HEK293 (cell line): ENCODE measurements around the gene HOGA1.

Experiments used
- CTCF ChIA-PET: fragments of 350-600 bp; formaldehyde crosslinking; extraction: SDS; loops from one replicate; lab custom pipeline; 2021; ENCODE audit warnings: antibody characterized with exemption; lab: Yijun Ruan, JAX
- POLR2A ChIA-PET: fragments of 300-600 bp; formaldehyde crosslinking; extraction: SDS; loops from one replicate; lab custom pipeline; 2020; ENCODE audit warnings: antibody characterized with exemption, inconsistent platforms; lab: Yijun Ruan, JAX
- H3K27ac ChIP-seq: fragments of 200-500 bp; sonication (Bioruptor generic); 2 replicates; pipeline ENCODE4 v1.5.1; 2014; ENCODE audit warnings: low read depth, low read length, control low read depth, inconsistent platforms; ENCODE audit errors: extremely low read depth
- H3K36me3 ChIP-seq, 2 experiments: fragments of 200-500 bp in 1 of 2; sonication (Bioruptor generic) in 1 of 2; 1 replicate in 1 of 2; 2 replicates in 1 of 2; pipeline ENCODE4 v1.5.1; 2014 to 2017; ENCODE audit warnings: inconsistent platforms in 2 of 2, low read length in 2 of 2; ENCODE audit not compliant: control insufficient read depth in 2 of 2, insufficient read depth in 1 of 2
- H3K4me1 ChIP-seq: fragments of 200-500 bp; sonication (Bioruptor generic); 2 replicates; pipeline ENCODE4 v1.5.1; 2014; ENCODE audit warnings: mild to moderate bottlenecking, low read length, inconsistent platforms; ENCODE audit not compliant: control insufficient read depth, insufficient read depth
- H3K4me3 ChIP-seq: 2 replicates; pipeline ENCODE4 v1.5.1; 2011; ENCODE audit warnings: low read depth, mild to moderate bottlenecking, control low read depth, low read length, moderate library complexity
- H3K9me3 ChIP-seq: fragments of 200-500 bp; sonication (Bioruptor generic); 2 replicates; pipeline ENCODE4 v1.5.1; 2014; ENCODE audit warnings: low read depth, low read length, inconsistent platforms; ENCODE audit not compliant: control insufficient read depth, insufficient read depth
- ATF2 ChIP-seq: fragments of 450-650 bp; formaldehyde crosslinking; IDR thresholded peaks from 2 replicates; pipeline ENCODE4 v1.5.1; 2016; ENCODE audit warnings: missing biosample characterization, missing genetic modification characterization, low read depth
- GFI1B ChIP-seq: fragments of 450-650 bp; formaldehyde crosslinking; IDR thresholded peaks from 2 replicates; pipeline ENCODE4 v1.5.1; 2016; ENCODE audit warnings: missing biosample characterization, missing genetic modification characterization
- HOXA7 ChIP-seq: sonication (generic); formaldehyde crosslinking; IDR thresholded peaks from 2 replicates; pipeline ENCODE4 v1.8.1; 2022; ENCODE audit warnings: missing genetic modification reagents, borderline replicate concordance
- HOXC10 ChIP-seq: sonication (generic); formaldehyde crosslinking; IDR thresholded peaks from 2 replicates; pipeline ENCODE4 v1.8.1; 2023; ENCODE audit warnings: mild to moderate bottlenecking, missing genetic modification reagents
- SCRT2 ChIP-seq: fragments of 450-650 bp; formaldehyde crosslinking; IDR thresholded peaks from 2 replicates; pipeline ENCODE4 v1.5.1; 2016; ENCODE audit warnings: missing biosample characterization, missing genetic modification characterization
- ZFHX2 ChIP-seq: fragments of 450-650 bp; formaldehyde crosslinking; conservative IDR thresholded peaks from 2 replicates; pipeline ENCODE4 v1.5.1; 2016; ENCODE audit warnings: missing biosample characterization, missing genetic modification characterization
- ZIC2 ChIP-seq: fragments of 450-650 bp; formaldehyde crosslinking; IDR thresholded peaks from 2 replicates; pipeline ENCODE4 v1.5.1; 2016; ENCODE audit warnings: missing biosample characterization, missing genetic modification characterization
- ZNF121 ChIP-seq: fragments of 450-650 bp; formaldehyde crosslinking; IDR thresholded peaks from 2 replicates; pipeline ENCODE4 v1.5.1; 2016; ENCODE audit warnings: missing biosample characterization, missing genetic modification characterization
- ZNF132 ChIP-seq: fragments of 450-650 bp; formaldehyde crosslinking; IDR thresholded peaks from 2 replicates; pipeline ENCODE4 v1.5.1; 2017; ENCODE audit warnings: missing biosample characterization, missing genetic modification characterization, borderline replicate concordance
- ZNF223 ChIP-seq: fragments of 450-650 bp; formaldehyde crosslinking; IDR thresholded peaks from 2 replicates; pipeline ENCODE4 v1.5.1; 2016; ENCODE audit warnings: missing biosample characterization, missing genetic modification characterization
- ZNF266 ChIP-seq: fragments of 450-650 bp; formaldehyde crosslinking; IDR thresholded peaks from 2 replicates; pipeline ENCODE4 v1.5.1; 2016; ENCODE audit warnings: missing biosample characterization, missing genetic modification characterization, low read depth
- ZNF302 ChIP-seq: fragments of 450-650 bp; formaldehyde crosslinking; IDR thresholded peaks from 2 replicates; pipeline ENCODE4 v1.5.1; 2016; ENCODE audit warnings: missing biosample characterization, missing genetic modification characterization, low read depth
- ZNF549 ChIP-seq: fragments of 450-650 bp; IDR thresholded peaks from 2 replicates; pipeline ENCODE4 v1.5.1; 2018; ENCODE audit warnings: missing biosample characterization, missing genetic modification characterization, mild to moderate bottlenecking, inconsistent platforms, moderate library complexity
- ZNF654 ChIP-seq: fragments of 450-650 bp; formaldehyde crosslinking; IDR thresholded peaks from 2 replicates; pipeline ENCODE4 v1.5.1; 2016; ENCODE audit warnings: low read depth, missing biosample characterization, missing genetic modification characterization
- ZNF707 ChIP-seq: fragments of 450-650 bp; formaldehyde crosslinking; IDR thresholded peaks from 2 replicates; pipeline ENCODE4 v1.5.1; 2016; ENCODE audit warnings: missing biosample characterization, missing genetic modification characterization
- ZNF768 ChIP-seq: fragments of 450-650 bp; formaldehyde crosslinking; IDR thresholded peaks from 2 replicates; pipeline ENCODE4 v1.5.1; 2018; ENCODE audit warnings: missing biosample characterization, mild to moderate bottlenecking, missing genetic modification characterization
- TF ChIP-seq, protein P1 (sequence below): fragments of 450-650 bp; formaldehyde crosslinking; IDR thresholded peaks from 2 replicates; pipeline ENCODE4 v1.5.1; 2017; ENCODE audit warnings: missing biosample characterization, missing genetic modification characterization
- TF ChIP-seq, protein P2 (sequence below): fragments of 450-650 bp; formaldehyde crosslinking; IDR thresholded peaks from 2 replicates; pipeline ENCODE4 v1.5.1; 2016; ENCODE audit warnings: missing biosample characterization, missing genetic modification characterization

HOGA1 gene

DNA sequence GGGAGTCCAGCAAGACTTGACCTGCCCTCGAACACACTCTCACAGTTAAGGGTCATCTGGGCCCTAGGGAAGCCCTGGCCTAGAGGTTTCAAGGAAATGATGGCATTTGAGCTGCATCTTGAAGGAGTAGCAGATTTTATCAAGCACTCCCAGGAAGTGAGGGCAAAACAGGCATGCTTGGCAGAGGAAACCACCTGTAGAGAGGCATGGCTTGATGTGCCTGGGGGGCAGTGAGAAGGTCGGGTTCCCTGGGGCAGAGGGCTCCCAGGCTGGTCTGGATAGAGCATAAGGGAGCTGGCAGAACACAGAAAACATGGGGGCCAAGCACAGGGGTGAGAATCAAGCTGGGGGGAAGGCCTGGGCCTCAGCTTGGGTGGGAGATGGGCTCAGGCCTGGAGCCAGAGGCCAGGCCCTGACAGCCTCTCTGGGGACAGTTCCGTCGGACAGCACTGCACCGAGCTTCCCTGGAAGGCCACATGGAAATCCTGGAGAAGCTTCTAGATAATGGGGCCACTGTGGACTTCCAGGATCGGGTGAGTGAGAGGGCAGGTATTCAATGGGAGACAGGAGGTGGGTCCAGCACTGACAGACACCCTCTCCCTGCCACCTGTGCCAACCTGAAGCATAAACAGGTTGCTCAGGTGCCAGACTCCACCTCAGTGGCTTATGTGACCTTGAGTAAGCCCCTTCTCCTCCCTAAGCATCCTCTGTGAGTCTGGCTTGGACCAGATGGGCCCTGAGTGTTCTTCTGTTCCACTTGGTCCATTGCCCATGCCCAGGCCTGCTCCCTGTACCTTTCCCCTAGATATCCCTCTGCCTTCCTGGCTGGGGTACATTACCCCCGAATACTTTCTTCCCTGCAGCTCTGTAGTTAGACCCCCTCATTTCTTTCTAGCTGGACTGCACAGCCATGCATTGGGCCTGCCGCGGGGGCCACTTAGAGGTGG, 3.5 kb upstream of the HOGA1 start:
- Histone ChIP-seq H3K27ac (no peak overlapping the region), H3K36me3 (no peaks in the 10 kb centered on the region), H3K4me3 (no peak overlapping the region), H3K4me1 (peaks cover 3% of the 10 kb centered on the region; the same call in 1 of the 2 replicates), H3K9me3 (no peaks in the 10 kb centered on the region)
- POLR2A ChIA-PET, result no interaction called here
- no peak for TF ChIP-seq ZFHX2 (tag by site-specific recombination)
- no peak for TF ChIP-seq ZNF707 (tag by site-specific recombination)
- TF ChIP-seq ZNF302 (tag by site-specific recombination), result no peak
- peak; percentile 75; the same call in 1 of the 2 replicates for TF ChIP-seq SCRT2 (tag by site-specific recombination)
- TF ChIP-seq, protein P1, sequence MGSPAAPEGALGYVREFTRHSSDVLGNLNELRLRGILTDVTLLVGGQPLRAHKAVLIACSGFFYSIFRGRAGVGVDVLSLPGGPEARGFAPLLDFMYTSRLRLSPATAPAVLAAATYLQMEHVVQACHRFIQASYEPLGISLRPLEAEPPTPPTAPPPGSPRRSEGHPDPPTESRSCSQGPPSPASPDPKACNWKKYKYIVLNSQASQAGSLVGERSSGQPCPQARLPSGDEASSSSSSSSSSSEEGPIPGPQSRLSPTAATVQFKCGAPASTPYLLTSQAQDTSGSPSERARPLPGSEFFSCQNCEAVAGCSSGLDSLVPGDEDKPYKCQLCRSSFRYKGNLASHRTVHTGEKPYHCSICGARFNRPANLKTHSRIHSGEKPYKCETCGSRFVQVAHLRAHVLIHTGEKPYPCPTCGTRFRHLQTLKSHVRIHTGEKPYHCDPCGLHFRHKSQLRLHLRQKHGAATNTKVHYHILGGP (tag by site-specific recombination), result no peak
- TF ChIP-seq ZNF223 (tag by site-specific recombination), result no peak
- no peak for TF ChIP-seq ZNF549 (tag by site-specific recombination)
- TF ChIP-seq ZNF654 (tag by site-specific recombination), result no peak
- peak; percentile 56 for TF ChIP-seq ZIC2
- no peak for TF ChIP-seq ATF2 (tag by site-specific recombination)
- TF ChIP-seq HOXA7 (CRISPR knock-in tag), result no peak
- no peak for TF ChIP-seq ZNF132 (tag by site-specific recombination)
- no peak for TF ChIP-seq HOXC10 (CRISPR knock-in tag)
- TF ChIP-seq, all 188 proteins: peak for 2
- CTCF ChIA-PET, result interaction anchor here (0.5 kb wide), 1 partner anchor 12 kb away, joined by 4 read pairs; no protein-coding TSS in a partner anchor

GRCh38 chr10:97582169-97582568, 2.0 kb upstream of the HOGA1 start:
- Histone ChIP-seq H3K4me1 (peaks cover 3% of the 10 kb centered on the region; the same call in 1 of the 2 replicates), H3K36me3 (no peaks in the 10 kb centered on the region), H3K4me3 (no peak overlapping the region)
- POLR2A ChIA-PET, result no interaction called here
- TF ChIP-seq GFI1B (no peak), ZNF132 (tag by site-specific recombination) (no peak), ZNF768 (tag by site-specific recombination) (no peak)
- TF ChIP-seq, all 188 proteins: peak for 0
- CTCF ChIA-PET, result interaction anchor here (0.8 kb wide), 1 partner anchor 9 kb away, joined by 3 read pairs; the partner anchor contains the start of gene ANKRD2
- Histone ChIP-seq H3K9me3 (no peaks in the 10 kb centered on the region), H3K27ac (no peak overlapping the region)

GRCh38 chr10:97583476-97583875, 713 bp upstream of the HOGA1 start:
- H3K27ac ChIP-seq, result no peak overlapping the region

More at GRCh38 chr10:97583476-97583875, 713 bp upstream of the HOGA1 start:
- Histone ChIP-seq H3K4me1 (peaks cover 3% of the 10 kb centered on the region; the same call in 1 of the 2 replicates), H3K4me3 (no peak overlapping the region), H3K36me3 (no peaks in the 10 kb centered on the region), H3K9me3 (no peaks in the 10 kb centered on the region)
- CTCF ChIA-PET, result interaction anchor here (0.6 to 2.1 kb wide), 4 partner anchors 8 to 164 kb away, joined by 3 to 18 read pairs (median 4); partner anchors contain the start of gene ANKRD2
- POLR2A ChIA-PET, result interaction anchor here (1.2 to 1.9 kb wide), 3 partner anchors 8 to 16 kb away, joined by 3 to 5 read pairs (median 5); partner anchors contain the start of gene ANKRD2
- TF ChIP-seq, protein P2, sequence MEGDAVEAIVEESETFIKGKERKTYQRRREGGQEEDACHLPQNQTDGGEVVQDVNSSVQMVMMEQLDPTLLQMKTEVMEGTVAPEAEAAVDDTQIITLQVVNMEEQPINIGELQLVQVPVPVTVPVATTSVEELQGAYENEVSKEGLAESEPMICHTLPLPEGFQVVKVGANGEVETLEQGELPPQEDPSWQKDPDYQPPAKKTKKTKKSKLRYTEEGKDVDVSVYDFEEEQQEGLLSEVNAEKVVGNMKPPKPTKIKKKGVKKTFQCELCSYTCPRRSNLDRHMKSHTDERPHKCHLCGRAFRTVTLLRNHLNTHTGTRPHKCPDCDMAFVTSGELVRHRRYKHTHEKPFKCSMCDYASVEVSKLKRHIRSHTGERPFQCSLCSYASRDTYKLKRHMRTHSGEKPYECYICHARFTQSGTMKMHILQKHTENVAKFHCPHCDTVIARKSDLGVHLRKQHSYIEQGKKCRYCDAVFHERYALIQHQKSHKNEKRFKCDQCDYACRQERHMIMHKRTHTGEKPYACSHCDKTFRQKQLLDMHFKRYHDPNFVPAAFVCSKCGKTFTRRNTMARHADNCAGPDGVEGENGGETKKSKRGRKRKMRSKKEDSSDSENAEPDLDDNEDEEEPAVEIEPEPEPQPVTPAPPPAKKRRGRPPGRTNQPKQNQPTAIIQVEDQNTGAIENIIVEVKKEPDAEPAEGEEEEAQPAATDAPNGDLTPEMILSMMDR (tag by site-specific recombination), result no peak
- TF ChIP-seq ZNF121 (no peak), ZNF266 (tag by site-specific recombination) (no peak)
